Stomach (tissue), 9 donors: ENCODE measurements around the gene MRPS6. TPM values are rescaled to one million over a fixed set of nuclear protein-coding genes. Genes with fewer than 3 reads are reported as not detected.

Source experiments
- DNase-seq, 2 donors: peaks; one replicate each; pipeline versions ENCODE4 v3.0.0 to v3.0.0-alpha.2; 2013 to 2019
- H3K27ac ChIP-seq, 5 donors: fragments of 200-600 bp in 4 of 5; sonication (generic) in 4 of 5; one replicate each; pipeline ENCODE4 v1.5.1; 2013 to 2019; ENCODE audit warnings: mild to moderate bottlenecking in 1 of 5, moderate library complexity in 1 of 5
- H3K27me3 ChIP-seq, 3 donors: fragments of 200-600 bp; sonication (generic); one replicate each; pipeline ENCODE4 v1.5.1; 2017 to 2019; ENCODE audit warnings: mixed run types in 1 of 3
- H3K36me3 ChIP-seq, 4 donors: fragments of 200-600 bp; sonication (generic); 1 replicate in 3 of 4; 2 replicates in 1 of 4; pipeline ENCODE4 v1.5.1; 2016 to 2019
- H3K4me1 ChIP-seq, 4 donors: fragments of 200-600 bp; sonication (generic); one replicate each; pipeline ENCODE4 v1.5.1; 2016 to 2019
- H3K4me3 ChIP-seq, 4 donors: fragments of 200-600 bp; sonication (generic) in 3 of 4; one replicate each; pipeline ENCODE4 v1.5.1; 2016 to 2019; ENCODE audit warnings: mild to moderate bottlenecking in 1 of 4
- H3K9me3 ChIP-seq, 4 donors: fragments of 200-600 bp; sonication (generic); one replicate each; pipeline ENCODE4 v1.5.1; 2016 to 2019
- CTCF ChIP-seq, 7 experiments: fragments of 450-650 bp in 4 of 7; fragments of 200-600 bp in 3 of 7; sonication (generic) in 3 of 7; IDR thresholded peaks; one replicate each; pipeline ENCODE4 v1.5.1; 2016 to 2019; ENCODE audit warnings: antibody characterized with exemption in 7 of 7, control low read depth in 2 of 7, mild to moderate bottlenecking in 1 of 7
- EP300 ChIP-seq: sonication (generic); formaldehyde crosslinking; IDR thresholded peaks from one replicate; pipeline ENCODE4 v1.6.1; 2017; ENCODE audit warnings: antibody characterized with exemption
- POLR2A ChIP-seq, 4 donors: fragments of 450-650 bp; IDR thresholded peaks; one replicate each; pipeline ENCODE4 v1.6.1; 2016; ENCODE audit warnings: antibody characterized with exemption in 4 of 4, control low read depth in 2 of 4, mild to moderate bottlenecking in 1 of 4, moderate library complexity in 1 of 4
- POLR2AphosphoS5 ChIP-seq, 3 donors: sonication (generic); formaldehyde crosslinking; IDR thresholded peaks; one replicate each; pipeline ENCODE4 v1.6.1; 2016; ENCODE audit warnings: antibody characterized with exemption in 3 of 3
- WGBS, 5 donors: extraction: QIAGEN DNeasy Blood & Tissue Kit in 3 of 5; methylation state at CpG; one replicate each; pipeline versions ENCODE4 v1.1.5 to v1.1.7; 2013 to 2018; 5-methylcytosine and 5-hydroxymethylcytosine counted together
- intact Hi-C: fragments of 100-400 bp; cut with DNase I; formaldehyde crosslinking; loops from one replicate; pipeline ENCODE4 v1.15.1; 2023; ENCODE audit warnings: low total_unique reads
- polyA plus RNA-seq, 3 donors: library from polyadenylated mRNA; stranded (reverse); fragments of 200-250 nt; gene quantifications; one replicate each; pipeline ENCODE4 v1.2.3, GENCODE V29; 2013
- total RNA-seq, 5 donors: library from RNA; depleted of rRNA; stranded (reverse); fragments of >200 nt; gene quantifications; one replicate each; pipeline versions ENCODE4 v1.1.0 to v1.2.3, GENCODE V29; 2014 to 2016
- donor health status: healthy with polysubstance abuse.
- donor health status: Bipolar disorder and iron deficiency.
- donor health status: healthy.

The MRPS6 gene
- total and polyA plus RNA-seq, 8 donors, result 21.3 to 219 (median 51.3) TPM

GRCh38 chr21:34154878-34155277, 81.5 kb downstream of the MRPS6 start:
- H3K27ac ChIP-seq, result no peak overlapping the region
- H3K9me3 ChIP-seq, result no peaks in the 10 kb centered on the region
- no peak overlapping the region for H3K4me3 ChIP-seq
- no peaks in the 10 kb centered on the region for H3K27me3 ChIP-seq
- H3K4me1 ChIP-seq, result peaks cover 0 to 11% (median 2%) of the 10 kb centered on the region in 4 donors
- WGBS, 5 donors, result 91 to 97% (median 95%) methylated on average over 5 of the region's 5 CpGs
- peak in 1 of 2 donors; percentile 23 for DNase-seq
- H3K36me3 ChIP-seq, result peaks cover 0 to 8% (median 0%) of the 10 kb centered on the region in 4 donors
- intact Hi-C loops, result no loop called here
- no peak for TF ChIP-seq EP300
- TF ChIP-seq POLR2AphosphoS5 (IDR thresholded peaks at IDR 0.05), result no peak
- no peak for TF ChIP-seq POLR2A (IDR thresholded peaks at IDR 0.05)
- no peak for TF ChIP-seq CTCF (IDR thresholded peaks at IDR 0.05)

GRCh38 chr21:34156957-34157356, 83.6 kb downstream of the MRPS6 start:
- Histone ChIP-seq H3K4me3 (no peak overlapping the region), H3K36me3 (peaks cover 0 to 10% (median 0%) of the 10 kb centered on the region in 4 donors), H3K27me3 (no peaks in the 10 kb centered on the region), H3K9me3 (peaks cover 0 to 5% (median 1%) of the 10 kb centered on the region in 4 donors), H3K27ac (no peak overlapping the region), H3K4me1 (peaks cover 0 to 7% (median 0%) of the 10 kb centered on the region in 4 donors)
- TF ChIP-seq POLR2A (IDR thresholded peaks at IDR 0.05), result no peak
- no peak for TF ChIP-seq POLR2AphosphoS5 (IDR thresholded peaks at IDR 0.05)
- no peak for TF ChIP-seq EP300
- no peak for TF ChIP-seq CTCF (IDR thresholded peaks at IDR 0.05)
- 39 to 64% (median 41%) methylated on average over 3 of the region's 3 CpGs for WGBS, 5 donors
- no peak for DNase-seq
- intact Hi-C loops, result no loop called here

GRCh38 chr21:34157521-34157920, 84.1 kb downstream of the MRPS6 start:
- 78 to 94% (median 89%) methylated on average over 2 of the region's 2 CpGs for whole genome bisulfite sequencing, 5 donors
- no peak for DNase-seq
- H3K27ac ChIP-seq, result no peak overlapping the region

More at GRCh38 chr21:34157521-34157920, 84.1 kb downstream of the MRPS6 start:
- peaks cover 0 to 10% (median 0%) of the 10 kb centered on the region in 4 donors for H3K36me3 ChIP-seq
- peaks cover 0 to 7% (median 0%) of the 10 kb centered on the region in 4 donors for H3K4me1 ChIP-seq
- TF ChIP-seq POLR2AphosphoS5 (IDR thresholded peaks at IDR 0.05) (no peak), POLR2A (IDR thresholded peaks at IDR 0.05) (no peak), CTCF (IDR thresholded peaks at IDR 0.05) (no peak), EP300 (no peak)
- H3K27me3 ChIP-seq, result no peaks in the 10 kb centered on the region
- intact Hi-C loops, result no loop called here
- H3K4me3 ChIP-seq, result no peak overlapping the region
- peaks cover 0 to 10% (median 5%) of the 10 kb centered on the region in 4 donors for H3K9me3 ChIP-seq
